H1 (cell line): ENCODE data around the gene PARD3.

Source experiments
- CREB1 ChIP-seq: IDR thresholded peaks from 2 replicates; pipeline ENCODE4 v1.6.1; 2012; ENCODE audit warnings: inconsistent platforms
- EZH2 ChIP-seq: fragments of 200-600 bp; sonication (generic); IDR thresholded peaks from 2 replicates; pipeline ENCODE4 v1.7.1; 2012; ENCODE audit warnings: low read depth, mild to moderate bottlenecking, moderate library complexity, low read length, inconsistent platforms; ENCODE audit not compliant: severe bottlenecking
- GTF2F1 ChIP-seq: IDR thresholded peaks from 2 replicates; pipeline ENCODE4 v1.6.1; 2012; ENCODE audit warnings: low read depth, low read length, improper control_type of control experiment, borderline replicate concordance
- JUND ChIP-seq: IDR thresholded peaks from 2 replicates; pipeline ENCODE4 v1.6.1; 2011; ENCODE audit warnings: mild to moderate bottlenecking, improper control_type of control experiment, low read length
- POLR2A ChIP-seq, 2 experiments: IDR thresholded peaks; 1 replicate in 1 of 2; 2 replicates in 1 of 2; pipeline ENCODE4 v1.6.1; 2011; ENCODE audit warnings: low read depth in 2 of 2, low read length in 2 of 2, mild to moderate bottlenecking in 2 of 2; ENCODE audit errors: control extremely low read depth in 1 of 2
- POLR2AphosphoS5 ChIP-seq: IDR thresholded peaks from 2 replicates; pipeline ENCODE4 v1.6.1; 2011; ENCODE audit warnings: low read depth, low read length
- RFX5 ChIP-seq: IDR thresholded peaks from 2 replicates; pipeline ENCODE4 v1.6.1; 2011; ENCODE audit warnings: low read depth, low read length, improper control_type of control experiment, borderline replicate concordance
- TAF1 ChIP-seq: IDR thresholded peaks from 2 replicates; pipeline ENCODE4 v1.6.1; 2011; ENCODE audit warnings: mild to moderate bottlenecking, low read depth, low read length
- TF ChIP-seq, protein P1 (sequence below), 3 experiments: IDR thresholded peaks; 1 replicate in 2 of 3; 2 replicates in 1 of 3; pipeline versions ENCODE4 v1.5.1 to v1.6.1; 2011; ENCODE audit warnings: low read length in 3 of 3, mild to moderate bottlenecking in 3 of 3, inconsistent platforms in 2 of 3, low read depth in 1 of 3, moderate library complexity in 1 of 3; ENCODE audit not compliant: insufficient read depth in 1 of 3; ENCODE audit errors: control extremely low read depth in 1 of 3

DNA sequence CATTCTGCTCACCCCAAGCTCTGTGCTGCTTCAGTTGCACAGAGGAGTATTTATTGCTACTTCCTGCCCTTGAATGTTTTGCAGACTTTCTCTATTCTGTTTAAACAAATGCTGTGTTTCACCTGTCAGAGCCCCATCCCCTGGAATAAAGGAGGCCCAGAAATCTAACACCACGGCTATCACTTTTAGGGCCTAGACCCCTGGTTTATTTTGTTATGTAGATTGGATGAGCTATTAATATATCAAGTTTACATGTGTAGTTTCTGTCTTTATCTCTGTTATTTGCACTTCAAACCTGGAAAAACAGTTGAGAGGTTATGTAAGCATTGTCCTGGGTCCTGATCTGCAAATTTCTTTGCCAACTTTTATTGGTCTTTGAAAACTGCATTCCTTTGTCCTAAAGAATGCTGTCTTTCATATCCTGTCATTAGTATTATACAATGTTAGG, 630.1 kb downstream of the PARD3 start:
- TF ChIP-seq POLR2A (IDR thresholded peaks at IDR 0.05; ENCODE audit: control extremely low read depth in 1 of 2, low read depth in 2 of 2, low read length in 2 of 2): no peak
- no peak for TF ChIP-seq POLR2AphosphoS5
- TF ChIP-seq, protein P1, sequence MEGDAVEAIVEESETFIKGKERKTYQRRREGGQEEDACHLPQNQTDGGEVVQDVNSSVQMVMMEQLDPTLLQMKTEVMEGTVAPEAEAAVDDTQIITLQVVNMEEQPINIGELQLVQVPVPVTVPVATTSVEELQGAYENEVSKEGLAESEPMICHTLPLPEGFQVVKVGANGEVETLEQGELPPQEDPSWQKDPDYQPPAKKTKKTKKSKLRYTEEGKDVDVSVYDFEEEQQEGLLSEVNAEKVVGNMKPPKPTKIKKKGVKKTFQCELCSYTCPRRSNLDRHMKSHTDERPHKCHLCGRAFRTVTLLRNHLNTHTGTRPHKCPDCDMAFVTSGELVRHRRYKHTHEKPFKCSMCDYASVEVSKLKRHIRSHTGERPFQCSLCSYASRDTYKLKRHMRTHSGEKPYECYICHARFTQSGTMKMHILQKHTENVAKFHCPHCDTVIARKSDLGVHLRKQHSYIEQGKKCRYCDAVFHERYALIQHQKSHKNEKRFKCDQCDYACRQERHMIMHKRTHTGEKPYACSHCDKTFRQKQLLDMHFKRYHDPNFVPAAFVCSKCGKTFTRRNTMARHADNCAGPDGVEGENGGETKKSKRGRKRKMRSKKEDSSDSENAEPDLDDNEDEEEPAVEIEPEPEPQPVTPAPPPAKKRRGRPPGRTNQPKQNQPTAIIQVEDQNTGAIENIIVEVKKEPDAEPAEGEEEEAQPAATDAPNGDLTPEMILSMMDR (IDR thresholded peaks at IDR 0.05; ENCODE audit: control extremely low read depth in 1 of 3, insufficient read depth in 1 of 3, low read depth in 1 of 3, low read length in 3 of 3): no peak
- TF ChIP-seq GTF2F1: no peak
- no peak for TF ChIP-seq CREB1
- no peak for TF ChIP-seq JUND
- no peak for TF ChIP-seq EZH2
- no peak for TF ChIP-seq RFX5
- no peak for TF ChIP-seq TAF1
